AG20443 (cell line): ENCODE data around the gene GPR63.

Experiments used
- DNase-seq: peaks from one replicate; pipeline ENCODE4 v3.0.0; 2012; ENCODE audit warnings: low spot score, mixed read lengths

GPR63 gene

DNA sequence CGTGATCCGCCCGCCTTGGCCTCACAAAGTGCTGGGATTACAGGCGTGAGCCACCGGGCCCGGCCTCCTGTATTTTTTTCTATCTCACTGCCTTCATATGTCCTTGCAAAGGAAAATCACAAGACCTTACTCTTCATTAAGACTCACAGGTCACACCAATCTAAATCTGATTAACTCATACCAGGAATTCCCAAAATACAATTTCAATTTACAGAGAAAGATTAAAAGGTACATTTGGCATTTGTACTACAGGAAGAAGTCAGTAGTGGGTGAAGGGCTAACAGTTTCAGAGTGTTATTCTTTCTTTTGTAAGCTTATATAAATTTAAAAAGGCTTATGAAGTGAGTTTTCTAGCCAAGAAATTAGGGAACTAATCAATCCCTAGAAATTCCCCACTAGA, 87.4 kb downstream of the GPR63 start:
- DNase-seq, result no peak
